Ovary (tissue), 9 donors: ENCODE measurements around the gene CACNG4. TPM values are rescaled to one million over a fixed set of nuclear protein-coding genes. Genes with fewer than 3 reads are reported as not detected.

Source experiments
- DNase-seq, 5 donors: peaks; one replicate each; pipeline ENCODE4 v3.0.0-alpha.2; 2019 to 2020
- H3K27ac ChIP-seq, 2 donors: fragments of 200-600 bp; one replicate each; pipeline versions ENCODE4 v1.5.1 to v1.8.0; 2019 to 2022
- H3K27me3 ChIP-seq: fragments of 200-600 bp; one replicate; pipeline ENCODE4 v1.8.0; 2022
- H3K36me3 ChIP-seq: fragments of 200-600 bp; sonication (generic); one replicate; pipeline ENCODE4 v1.5.1; 2019
- H3K4me1 ChIP-seq: one replicate; pipeline ENCODE4 v1.8.1; 2013; ENCODE audit warnings: mild to moderate bottlenecking, moderate library complexity; ENCODE audit not compliant: insufficient read depth
- H3K4me3 ChIP-seq: fragments of 200-600 bp; sonication (generic); one replicate; pipeline ENCODE4 v1.5.1; 2017
- H3K9me3 ChIP-seq, 2 donors: fragments of 200-600 bp in 1 of 2; sonication (generic) in 1 of 2; one replicate each; pipeline versions ENCODE4 v1.5.1 to v1.8.1; 2013 to 2019; ENCODE audit warnings: mild to moderate bottlenecking in 1 of 2, moderate library complexity in 1 of 2
- CTCF ChIP-seq, 3 donors: fragments of 450-650 bp in 2 of 3; fragments of 200-600 bp in 1 of 3; IDR thresholded peaks; one replicate each; pipeline versions ENCODE4 v1.5.1 to v1.8.0; 2016 to 2022; ENCODE audit warnings: antibody characterized with exemption in 3 of 3, mild to moderate bottlenecking in 1 of 3
- EP300 ChIP-seq: sonication (generic); formaldehyde crosslinking; IDR thresholded peaks from one replicate; pipeline ENCODE4 v1.6.1; 2017; ENCODE audit warnings: antibody characterized with exemption
- POLR2A ChIP-seq: fragments of 450-650 bp; IDR thresholded peaks from one replicate; pipeline ENCODE4 v1.6.1; 2017; ENCODE audit warnings: antibody characterized with exemption, mild to moderate bottlenecking, moderate library complexity
- WGBS, 3 donors: extraction: QIAGEN DNeasy Blood & Tissue Kit in 1 of 3; methylation state at CpG; one replicate each; pipeline versions ENCODE4 v1.1.5 to v1.1.7; 2013 to 2017; 5-methylcytosine and 5-hydroxymethylcytosine counted together
- intact Hi-C, 4 donors: fragments of 100-400 bp; cut with DNase I; formaldehyde crosslinking; loops; one replicate each; pipeline versions ENCODE4 v1.11.0 to v1.15.1; 2022 to 2023
- polyA plus RNA-seq, 2 donors: library from polyadenylated mRNA; stranded (reverse); fragments of 200-250 nt in 1 of 2; fragments of 350-450 nt in 1 of 2; fragmentation: Illumina TruSeq in 1 of 2; extraction: RNeasy Lipid Tissue Mini Kit (QIAGEN cat#74804) in 1 of 2; gene quantifications; one replicate each; pipeline ENCODE4 v1.2.3, GENCODE V29; 2013 to 2014
- total RNA-seq, 7 donors: library from RNA; depleted of rRNA in 2 of 7; stranded (reverse); fragments of >200 nt in 2 of 7; fragmentation: NEBNext Ultra II Directional in 3 of 7; extraction: Animal tissue kit (Norgen Biotek cat#: 25700) in 3 of 7; gene quantifications; one replicate each; pipeline versions ENCODE4 v1.1.0 to v1.2.4, GENCODE V29; 2016 to 2023
- donor health status: DM: no; HTN: no; CAD: no; lungs with moderate emphysema.
- donor health status: DM: no; HTN: no; CAD: no.
- donor health status: Bipolar disorder and iron deficiency.
- donor health status: DM: yes; HTN: yes; CAD: no.
- donor health status: DM: no; HTN: no; CAD: no.
- donor health status: DM: yes; HTN: yes; CAD: no.

CACNG4 gene
- total and polyA plus RNA-seq, 9 donors, result 0.02 to 4.9 (median 0.22) TPM; not detected in 2

GRCh38 chr17:66980896-66981295 is 16.4 kb downstream of the CACNG4 start:
- TF ChIP-seq CTCF (IDR thresholded peaks at IDR 0.05) (no peak), EP300 (no peak), POLR2A (no peak)
- whole genome bisulfite sequencing, 3 donors, result 89 to 94% (median 92%) methylated on average over 7 of the region's 7 CpGs
- H3K9me3 ChIP-seq, result no peaks in the 10 kb centered on the region
- intact Hi-C loops, result no loop called here
- no peak overlapping the region for H3K4me3 ChIP-seq
- H3K27me3 ChIP-seq, result no peaks in the 10 kb centered on the region
- no peak overlapping the region for H3K27ac ChIP-seq
- H3K36me3 ChIP-seq, result no peaks in the 10 kb centered on the region
- H3K4me1 ChIP-seq, result no peaks in the 10 kb centered on the region
- no peak for DNase-seq

GRCh38 chr17:66981983-66982508 is 17.5 kb downstream of the CACNG4 start:
- Histone ChIP-seq H3K27ac (no peak overlapping the region), H3K9me3 (no peaks in the 10 kb centered on the region), H3K27me3 (no peaks in the 10 kb centered on the region), H3K4me1 (no peaks in the 10 kb centered on the region), H3K4me3 (no peak overlapping the region), H3K36me3 (no peaks in the 10 kb centered on the region)
- intact Hi-C loops, result no loop called here
- no peak for DNase-seq
- WGBS, 3 donors, result 51 to 53% (median 52%) methylated on average over 14 of the region's 14 CpGs
- TF ChIP-seq POLR2A, result no peak
- TF ChIP-seq EP300, result no peak
- no peak for TF ChIP-seq CTCF (IDR thresholded peaks at IDR 0.05)

GRCh38 chr17:66983414-66984021 is 19.0 kb downstream of the CACNG4 start:
- WGBS, 3 donors, result 60 to 72% (median 62%) methylated on average over 14 of the region's 14 CpGs
- no peak for DNase-seq

GRCh38 chr17:66984730-66985129 is 20.2 kb downstream of the CACNG4 start:
- Histone ChIP-seq H3K4me3 (no peak overlapping the region), H3K4me1 (no peaks in the 10 kb centered on the region), H3K9me3 (no peaks in the 10 kb centered on the region), H3K27ac (no peak overlapping the region), H3K27me3 (no peaks in the 10 kb centered on the region), H3K36me3 (no peaks in the 10 kb centered on the region)
- DNase-seq, result no peak
- intact Hi-C loops, result no loop called here
- WGBS, 3 donors, result 64 to 85% (median 76%) methylated on average over 7 of the region's 7 CpGs
- TF ChIP-seq POLR2A (no peak), CTCF (IDR thresholded peaks at IDR 0.05) (no peak), EP300 (no peak)

More at GRCh38 chr17:66983414-66984021, 19.0 kb downstream of the CACNG4 start:
- H3K4me1 ChIP-seq, result no peaks in the 10 kb centered on the region
- intact Hi-C loops, result no loop called here
- H3K4me3 ChIP-seq, result no peak overlapping the region
- H3K9me3 ChIP-seq, result no peaks in the 10 kb centered on the region
- no peak for TF ChIP-seq EP300
- TF ChIP-seq POLR2A, result no peak
- no peak for TF ChIP-seq CTCF (IDR thresholded peaks at IDR 0.05)
- H3K27ac ChIP-seq, result no peak overlapping the region
- H3K36me3 ChIP-seq, result no peaks in the 10 kb centered on the region
- H3K27me3 ChIP-seq, result no peaks in the 10 kb centered on the region
